ENCODE measurements around the gene VPS37D. TPM values are rescaled to one million over a fixed set of nuclear protein-coding genes. Genes with fewer than 3 reads are reported as not detected.

The VPS37D gene
- total and polyA plus RNA-seq, 10 of the 15 experiments (the other 5 are each of a cell fraction or from before 2014, with no cell fraction given), result 0.10 to 0.45 (median 0.16) TPM; not detected in 6

GRCh38 chr7:73669288-73669701, 1.7 kb downstream of the VPS37D start:
- Histone ChIP-seq H3K4me3 (no peak overlapping the region), H3K9me3 (replicated peaks; ENCODE audit: control insufficient read depth, insufficient read depth, low read length) (no peaks in the 10 kb centered on the region), H3K4me2 (ENCODE audit: control insufficient read depth, insufficient read depth) (no peak overlapping the region), H3K36me3 (ENCODE audit: control insufficient read depth in 2 of 2, insufficient read depth in 2 of 2, low read length in 1 of 2) (no peaks in the 10 kb centered on the region), H2AFZ (ENCODE audit: control insufficient read depth, low read depth, low read length) (no peak overlapping the region), H3K4me1 (ENCODE audit: control insufficient read depth, insufficient read depth, low read length) (no peaks in the 10 kb centered on the region), H3K27ac (ENCODE audit: control insufficient read depth, insufficient read depth) (no peak overlapping the region), H3K9ac (ENCODE audit: control insufficient read depth, insufficient read depth, low read length) (no peak overlapping the region), H3K79me2 (ENCODE audit: control insufficient read depth, insufficient read depth, low read length) (no peaks in the 10 kb centered on the region), H3K27me3 (replicated peaks in 1 of 2; ENCODE audit: control insufficient read depth in 2 of 2, insufficient read depth in 2 of 2, low read length in 1 of 2) (peaks cover 0 to 6% of the 10 kb centered on the region in 2 experiments; a peak in 3 of 4 replicates), H4K20me1 (ENCODE audit: control insufficient read depth, insufficient read depth) (no peaks in the 10 kb centered on the region)
- in situ Hi-C loops (cut with MboI) (no loop called here), intact Hi-C loops (cut with micrococcal nuclease; ENCODE audit: unreplicated experiment) (loop anchor here (5.0 kb wide), 3 partner anchors 42 to 58 kb away; no protein-coding TSS in a partner anchor)
- ChIA-PET CTCF (interaction anchor here (0.9 to 1.9 kb wide), 3 partner anchors 33 to 62 kb away, joined by 3 to 12 read pairs (median 5); no protein-coding TSS in a partner anchor), RAD21 (ENCODE audit: unreplicated experiment) (interaction anchor here (1.7 kb wide), 1 partner anchor 62 kb away, joined by 6 read pairs; no protein-coding TSS in a partner anchor), POLR2A (interaction anchor here (0.5 kb wide), 1 partner anchor 11 kb away, joined by 6 read pairs; no protein-coding TSS in a partner anchor), SMC1A (ENCODE audit: uncharacterized antibody, unreplicated experiment) (no interaction called here)
- ATAC-seq, result no peak
- BruUV-seq (replicated peaks), result no TSS peak
- FAIRE-seq, result no peak
- TF ChIP-seq PRDM15 (CRISPR knock-in tag; IDR thresholded peaks at IDR 0.05) (no peak), MYB (IDR thresholded peaks at IDR 0.05; ENCODE audit: borderline replicate concordance, low read depth, low read length) (no peak)
- DNase-seq (ENCODE audit: low read depth, low spot score), result no peak
- 72% methylated on average over 18 of the region's 19 CpGs for WGBS (ENCODE audit: insufficient coverage, insufficient replicate concordance, low lambda C conversion rate, missing lambda C conversion rate)

Measured in GM12878 (cell line).